Right lobe of liver (tissue), 4 donors: ENCODE results near the gene MOGAT1.

Experiments
- POLR2A ChIP-seq: fragments of 450-650 bp; IDR thresholded peaks from one replicate; pipeline ENCODE4 v1.6.1; 2017; ENCODE audit warnings: antibody characterized with exemption, mild to moderate bottlenecking
- TF ChIP-seq, protein P1 (sequence below), 4 donors: fragments of 200-600 bp in 3 of 4; fragments of 450-650 bp in 1 of 4; IDR thresholded peaks; one replicate each; pipeline versions ENCODE4 v1.5.1 to v1.8.0; 2016 to 2022; ENCODE audit warnings: antibody characterized with exemption in 4 of 4, mild to moderate bottlenecking in 2 of 4
- donor health status: DM: no; HTN: no; CAD: no.
- donor health status: DM: no; HTN: no; CAD: no.
- donor health status: DM: no; HTN: yes; CAD: no.

- no peak for TF ChIP-seq POLR2A
- TF ChIP-seq, protein P1, sequence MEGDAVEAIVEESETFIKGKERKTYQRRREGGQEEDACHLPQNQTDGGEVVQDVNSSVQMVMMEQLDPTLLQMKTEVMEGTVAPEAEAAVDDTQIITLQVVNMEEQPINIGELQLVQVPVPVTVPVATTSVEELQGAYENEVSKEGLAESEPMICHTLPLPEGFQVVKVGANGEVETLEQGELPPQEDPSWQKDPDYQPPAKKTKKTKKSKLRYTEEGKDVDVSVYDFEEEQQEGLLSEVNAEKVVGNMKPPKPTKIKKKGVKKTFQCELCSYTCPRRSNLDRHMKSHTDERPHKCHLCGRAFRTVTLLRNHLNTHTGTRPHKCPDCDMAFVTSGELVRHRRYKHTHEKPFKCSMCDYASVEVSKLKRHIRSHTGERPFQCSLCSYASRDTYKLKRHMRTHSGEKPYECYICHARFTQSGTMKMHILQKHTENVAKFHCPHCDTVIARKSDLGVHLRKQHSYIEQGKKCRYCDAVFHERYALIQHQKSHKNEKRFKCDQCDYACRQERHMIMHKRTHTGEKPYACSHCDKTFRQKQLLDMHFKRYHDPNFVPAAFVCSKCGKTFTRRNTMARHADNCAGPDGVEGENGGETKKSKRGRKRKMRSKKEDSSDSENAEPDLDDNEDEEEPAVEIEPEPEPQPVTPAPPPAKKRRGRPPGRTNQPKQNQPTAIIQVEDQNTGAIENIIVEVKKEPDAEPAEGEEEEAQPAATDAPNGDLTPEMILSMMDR (IDR thresholded peaks at IDR 0.05) = no peak
Observed at GRCh38 chr2:222751821-222752719, 80.6 kb downstream of the MOGAT1 start.
